Measurements from ENCODE around the gene GYG1.

GYG1 gene

DNA sequence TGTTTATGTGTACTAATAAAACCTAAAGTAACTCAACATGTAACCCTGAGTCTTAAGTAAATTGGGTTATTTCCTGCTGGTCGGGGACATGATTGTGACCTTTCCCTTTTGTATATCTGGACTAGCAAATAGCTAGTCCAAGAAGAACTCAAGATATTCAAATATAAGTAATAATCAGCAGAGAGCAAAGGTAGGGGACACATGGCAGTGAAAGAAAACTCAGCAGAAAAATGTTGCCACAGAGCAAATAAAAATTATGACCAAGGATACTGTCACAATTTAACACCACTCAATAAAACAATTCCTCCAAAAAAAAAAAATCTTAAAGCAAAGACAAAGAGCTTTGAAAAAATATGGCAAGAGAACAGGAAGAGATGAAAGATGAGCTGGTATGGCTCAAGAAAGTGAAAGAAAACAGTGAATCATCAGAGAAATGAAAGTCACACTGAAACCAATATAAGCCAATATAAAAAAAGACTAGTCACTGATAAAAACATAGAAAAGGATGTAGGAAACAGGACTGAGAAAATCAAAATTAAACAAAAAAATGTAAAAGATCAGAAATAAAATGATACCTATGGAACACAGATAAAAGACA is 51.5 kb downstream of the GYG1 start:
- no peaks in the 10 kb centered on the region for H3K4me1 ChIP-seq
- DNase-seq = no peak
- peaks cover 40 to 45% (median 41%) of the 10 kb centered on the region in 3 donors for H3K36me3 ChIP-seq
- intact Hi-C loops (cut with DNase I; ENCODE audit: low total_unique reads) = no loop called here
- H3K9me3 ChIP-seq = no peaks in the 10 kb centered on the region
- no peak overlapping the region for H3K4me3 ChIP-seq
- no peaks in the 10 kb centered on the region for H3K27me3 ChIP-seq
- TF ChIP-seq, protein P1, sequence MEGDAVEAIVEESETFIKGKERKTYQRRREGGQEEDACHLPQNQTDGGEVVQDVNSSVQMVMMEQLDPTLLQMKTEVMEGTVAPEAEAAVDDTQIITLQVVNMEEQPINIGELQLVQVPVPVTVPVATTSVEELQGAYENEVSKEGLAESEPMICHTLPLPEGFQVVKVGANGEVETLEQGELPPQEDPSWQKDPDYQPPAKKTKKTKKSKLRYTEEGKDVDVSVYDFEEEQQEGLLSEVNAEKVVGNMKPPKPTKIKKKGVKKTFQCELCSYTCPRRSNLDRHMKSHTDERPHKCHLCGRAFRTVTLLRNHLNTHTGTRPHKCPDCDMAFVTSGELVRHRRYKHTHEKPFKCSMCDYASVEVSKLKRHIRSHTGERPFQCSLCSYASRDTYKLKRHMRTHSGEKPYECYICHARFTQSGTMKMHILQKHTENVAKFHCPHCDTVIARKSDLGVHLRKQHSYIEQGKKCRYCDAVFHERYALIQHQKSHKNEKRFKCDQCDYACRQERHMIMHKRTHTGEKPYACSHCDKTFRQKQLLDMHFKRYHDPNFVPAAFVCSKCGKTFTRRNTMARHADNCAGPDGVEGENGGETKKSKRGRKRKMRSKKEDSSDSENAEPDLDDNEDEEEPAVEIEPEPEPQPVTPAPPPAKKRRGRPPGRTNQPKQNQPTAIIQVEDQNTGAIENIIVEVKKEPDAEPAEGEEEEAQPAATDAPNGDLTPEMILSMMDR (IDR thresholded peaks at IDR 0.05) = no peak
- no peak overlapping the region for H3K27ac ChIP-seq

DNA sequence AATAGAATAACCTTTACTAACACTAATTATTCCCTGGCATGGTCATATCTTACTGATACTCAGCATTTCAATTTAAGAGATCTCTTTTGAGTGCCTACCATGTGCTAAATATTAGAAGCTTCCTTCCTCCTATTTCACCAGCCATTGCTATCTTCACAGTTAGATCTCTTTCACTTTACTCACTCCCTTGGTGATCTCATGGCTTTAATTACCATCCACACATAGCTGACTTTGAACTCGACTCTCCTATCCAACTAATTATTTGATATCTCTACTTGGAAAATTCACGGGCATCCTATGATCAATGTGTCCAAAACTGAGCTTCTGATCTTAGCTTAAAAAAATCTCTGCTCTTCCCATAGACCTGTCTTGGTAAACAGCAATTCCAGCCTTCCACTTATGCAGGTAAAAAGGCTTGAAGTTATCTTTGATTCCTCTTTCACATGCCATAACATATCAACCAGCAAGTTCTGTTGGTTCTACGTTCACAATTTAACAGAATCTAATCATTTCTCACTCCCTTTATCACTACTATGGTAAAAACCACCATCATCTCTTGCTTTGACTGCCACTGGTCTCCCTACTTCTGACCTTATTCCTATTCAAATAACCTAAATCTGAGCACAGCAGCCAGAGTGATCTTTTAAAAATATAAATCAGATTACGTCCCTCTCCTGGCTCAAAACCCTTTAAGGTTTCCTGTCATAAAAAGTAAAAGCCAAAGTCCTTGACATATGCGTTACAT is 53.2 kb downstream of the GYG1 start:
- TF ChIP-seq, protein P1 (IDR thresholded peaks at IDR 0.05) = no peak
- H3K27ac ChIP-seq = no peak overlapping the region
- no peak overlapping the region for H3K4me3 ChIP-seq
- peaks cover 32 to 41% (median 34%) of the 10 kb centered on the region in 3 donors for H3K36me3 ChIP-seq
- H3K4me1 ChIP-seq = no peaks in the 10 kb centered on the region
- no peak for DNase-seq
- intact Hi-C loops (cut with DNase I; ENCODE audit: low total_unique reads) = no loop called here
- no peaks in the 10 kb centered on the region for H3K9me3 ChIP-seq
- no peaks in the 10 kb centered on the region for H3K27me3 ChIP-seq

DNA sequence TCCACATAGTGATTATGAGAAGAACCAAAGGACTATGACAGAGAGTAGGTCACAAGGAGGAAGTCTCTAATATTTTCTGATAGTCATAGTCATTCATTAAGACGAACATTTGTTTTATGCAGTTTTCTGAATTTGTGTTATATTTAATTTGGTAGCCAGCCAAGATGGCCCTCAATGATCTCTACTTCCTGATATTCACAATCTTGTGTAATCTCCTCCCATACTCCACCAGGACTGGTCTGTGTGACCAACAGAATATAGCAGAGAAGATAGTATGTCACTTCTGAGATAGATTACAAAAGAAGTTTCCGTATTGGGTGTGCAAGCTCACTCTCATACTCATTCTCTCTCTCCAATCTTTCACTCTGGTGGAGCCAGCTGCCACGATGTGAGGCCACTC is 64.2 kb downstream of the GYG1 start:
- H3K4me1 ChIP-seq = no peaks in the 10 kb centered on the region
- H3K9me3 ChIP-seq = no peaks in the 10 kb centered on the region
- H3K27ac ChIP-seq = no peak overlapping the region
- H3K27me3 ChIP-seq = no peaks in the 10 kb centered on the region
- intact Hi-C loops (cut with DNase I; ENCODE audit: low total_unique reads) = no loop called here
- DNase-seq = no peak
- TF ChIP-seq, protein P1 (IDR thresholded peaks at IDR 0.05) = no peak
- peaks cover 50 to 61% (median 55%) of the 10 kb centered on the region in 3 donors for H3K36me3 ChIP-seq
- no peak overlapping the region for H3K4me3 ChIP-seq

DNA sequence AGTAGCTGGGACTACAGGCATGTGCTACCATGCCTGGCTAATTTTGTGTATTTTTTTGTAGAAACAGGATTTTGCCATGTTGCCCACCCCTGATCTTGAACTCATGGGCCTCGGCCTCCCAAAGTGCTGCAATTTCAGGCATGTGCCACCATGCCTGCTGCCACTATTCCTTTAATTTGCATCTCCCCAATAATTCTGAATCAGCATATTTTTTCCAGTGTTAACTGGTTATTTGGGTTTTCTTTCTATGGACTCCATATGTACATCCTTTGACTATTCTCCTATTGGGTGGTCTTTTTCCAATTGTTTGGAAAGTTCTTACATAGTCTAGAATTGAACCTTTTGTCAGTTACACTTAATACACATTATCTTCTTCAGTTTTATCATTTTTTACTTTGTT is 66.9 kb downstream of the GYG1 start:
- no peak overlapping the region for H3K27ac ChIP-seq
- H3K9me3 ChIP-seq = no peaks in the 10 kb centered on the region
- H3K36me3 ChIP-seq = peaks cover 46 to 69% (median 61%) of the 10 kb centered on the region in 3 donors
- no peak overlapping the region for H3K4me3 ChIP-seq
- no peaks in the 10 kb centered on the region for H3K27me3 ChIP-seq
- intact Hi-C loops (cut with DNase I; ENCODE audit: low total_unique reads) = no loop called here
- H3K4me1 ChIP-seq = no peaks in the 10 kb centered on the region
- TF ChIP-seq, protein P1 (IDR thresholded peaks at IDR 0.05) = no peak
- DNase-seq = no peak

DNA sequence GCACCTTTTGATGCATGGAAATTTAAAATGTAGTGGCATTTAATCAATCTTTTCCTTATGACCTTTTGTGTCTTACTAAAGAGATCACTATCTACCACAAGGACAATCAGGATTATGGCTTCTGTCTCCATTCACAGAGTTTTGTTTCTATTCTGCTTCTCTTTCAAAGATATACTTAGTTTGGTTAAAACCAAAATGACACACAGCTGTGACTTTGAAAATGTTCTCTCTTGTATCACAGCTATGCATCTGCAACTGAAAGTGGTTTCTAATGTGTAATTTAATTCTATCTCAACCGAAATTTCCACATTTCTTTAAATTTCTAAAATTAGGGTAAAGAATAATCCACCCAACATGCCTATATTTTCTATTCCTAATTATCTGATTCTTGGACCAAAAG is 67.3 kb downstream of the GYG1 start:
- H3K4me1 ChIP-seq = no peaks in the 10 kb centered on the region
- H3K27ac ChIP-seq = no peak overlapping the region
- TF ChIP-seq, protein P1 (IDR thresholded peaks at IDR 0.05) = no peak
- no peak for DNase-seq
- H3K36me3 ChIP-seq = peaks cover 42 to 69% (median 61%) of the 10 kb centered on the region in 3 donors
- no peaks in the 10 kb centered on the region for H3K27me3 ChIP-seq
- H3K4me3 ChIP-seq = no peak overlapping the region
- intact Hi-C loops (cut with DNase I; ENCODE audit: low total_unique reads) = no loop called here
- no peaks in the 10 kb centered on the region for H3K9me3 ChIP-seq
